T-helper 2 cell (primary cell): ENCODE data around the gene HIVEP2.

ENCODE experiments used
- DNase-seq, 5 experiments: peaks; one replicate each; pipeline versions ENCODE4 v3.0.0 to v3.0.0-alpha.2; 2012 to 2022

HIVEP2 gene

DNA sequence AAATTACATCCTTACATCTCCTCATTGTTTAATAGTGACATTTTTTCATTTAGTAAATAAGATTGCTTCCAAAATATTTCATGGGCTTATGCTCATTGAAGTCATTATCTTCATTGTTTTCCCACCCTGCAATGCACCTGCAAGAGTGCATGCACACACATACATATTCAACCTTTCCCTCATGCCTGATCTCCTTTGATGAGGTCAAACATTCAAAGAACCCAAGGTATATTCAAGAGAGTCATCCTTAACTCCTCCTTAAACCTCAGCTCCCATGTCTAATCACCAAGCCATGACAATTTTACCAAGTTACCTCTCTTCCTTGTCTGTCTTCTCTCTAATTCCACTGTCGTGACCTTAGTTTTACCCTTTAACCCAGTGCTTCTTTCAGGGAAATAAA, 56.5 kb downstream of the HIVEP2 start:
- no peak for DNase-seq

DNA sequence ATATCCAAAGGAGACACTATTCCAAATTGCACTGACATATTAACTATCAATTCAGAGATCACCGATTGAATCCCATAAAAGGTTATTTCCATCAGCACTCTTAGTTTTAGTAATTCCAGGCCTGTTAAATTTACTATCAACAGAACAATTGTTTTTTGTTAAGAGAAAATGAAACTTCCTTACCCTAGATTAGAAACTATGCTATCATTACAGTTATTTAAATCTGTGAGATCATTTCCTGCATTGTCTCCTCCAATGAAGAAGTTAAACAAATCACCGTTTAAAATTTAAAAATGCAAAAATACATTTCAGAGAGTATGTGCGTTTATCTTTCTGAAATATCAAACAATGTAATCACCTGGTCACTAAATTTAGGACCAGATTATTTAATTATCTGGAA, 57.5 kb downstream of the HIVEP2 start:
- peak in 1 of 5 experiments; percentile 48 for DNase-seq

DNA sequence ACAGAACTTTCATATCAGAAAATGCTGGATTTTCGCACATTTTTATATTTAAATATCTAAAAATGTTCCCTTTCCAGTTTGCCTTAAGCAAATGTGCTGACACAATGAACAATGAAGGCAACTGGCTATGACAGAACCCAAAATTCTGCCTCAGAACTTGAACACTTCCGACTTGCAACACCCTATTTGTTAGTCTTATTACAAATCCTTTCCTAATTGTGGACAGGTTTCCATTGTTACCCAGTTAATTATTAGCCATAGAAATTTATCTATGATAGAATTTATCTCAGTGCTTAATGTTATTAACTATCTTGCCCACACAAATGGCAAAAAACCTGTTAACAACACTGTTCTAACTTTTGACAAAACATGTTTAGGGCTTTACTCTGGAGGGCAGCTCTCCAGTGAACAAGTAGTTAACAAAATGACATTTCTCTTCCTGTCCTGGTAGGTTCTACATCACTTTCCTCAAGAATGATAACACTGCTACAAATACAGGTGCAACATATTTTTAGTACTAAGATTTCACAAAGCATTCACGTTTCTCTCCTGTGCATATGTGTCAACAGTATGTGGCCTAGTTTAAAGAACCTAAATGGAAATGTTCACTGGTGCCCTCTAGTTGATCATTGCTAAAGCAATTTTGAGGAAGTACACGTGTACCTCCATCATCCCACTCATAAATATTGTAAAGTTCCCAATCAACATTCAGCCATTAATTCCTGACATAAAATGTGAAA, 58.4 kb downstream of the HIVEP2 start:
- peak in 2 of 5 experiments; percentile 38 to 77 for DNase-seq

DNA sequence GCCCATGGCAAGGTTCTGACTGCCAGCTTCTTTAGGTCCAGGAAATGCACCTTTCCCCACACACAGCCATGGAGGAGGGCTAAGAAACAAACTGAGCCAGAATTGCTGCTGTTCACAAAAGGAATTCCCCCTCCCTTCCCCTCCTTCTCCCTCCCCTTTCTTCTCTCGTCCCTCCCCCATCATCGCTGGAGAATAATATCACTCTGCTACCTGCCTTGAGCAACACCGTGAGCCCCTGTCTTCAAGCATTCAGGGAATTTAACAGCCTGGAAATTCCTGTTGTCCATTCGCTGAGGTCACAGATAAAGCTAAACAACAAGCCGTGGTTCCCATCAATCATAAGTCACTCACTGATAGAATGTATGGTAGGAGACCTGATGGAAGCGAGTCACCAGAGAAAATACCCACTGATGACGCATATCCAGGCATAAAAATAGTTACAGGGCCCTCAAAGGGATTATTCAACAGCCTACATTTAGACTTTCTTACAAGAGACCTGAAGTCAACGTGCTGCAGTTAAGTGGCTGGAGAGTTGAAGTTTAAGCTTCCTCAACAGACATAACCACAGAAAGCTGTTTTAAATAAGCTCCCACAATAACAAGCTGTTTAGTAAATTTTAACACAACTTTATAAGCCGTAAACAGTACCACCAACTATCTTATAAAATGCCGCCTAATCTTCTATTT, 59.7 kb downstream of the HIVEP2 start:
- peak in 4 of 5 experiments; percentile 14 to 90 (median 54) for DNase-seq

DNA sequence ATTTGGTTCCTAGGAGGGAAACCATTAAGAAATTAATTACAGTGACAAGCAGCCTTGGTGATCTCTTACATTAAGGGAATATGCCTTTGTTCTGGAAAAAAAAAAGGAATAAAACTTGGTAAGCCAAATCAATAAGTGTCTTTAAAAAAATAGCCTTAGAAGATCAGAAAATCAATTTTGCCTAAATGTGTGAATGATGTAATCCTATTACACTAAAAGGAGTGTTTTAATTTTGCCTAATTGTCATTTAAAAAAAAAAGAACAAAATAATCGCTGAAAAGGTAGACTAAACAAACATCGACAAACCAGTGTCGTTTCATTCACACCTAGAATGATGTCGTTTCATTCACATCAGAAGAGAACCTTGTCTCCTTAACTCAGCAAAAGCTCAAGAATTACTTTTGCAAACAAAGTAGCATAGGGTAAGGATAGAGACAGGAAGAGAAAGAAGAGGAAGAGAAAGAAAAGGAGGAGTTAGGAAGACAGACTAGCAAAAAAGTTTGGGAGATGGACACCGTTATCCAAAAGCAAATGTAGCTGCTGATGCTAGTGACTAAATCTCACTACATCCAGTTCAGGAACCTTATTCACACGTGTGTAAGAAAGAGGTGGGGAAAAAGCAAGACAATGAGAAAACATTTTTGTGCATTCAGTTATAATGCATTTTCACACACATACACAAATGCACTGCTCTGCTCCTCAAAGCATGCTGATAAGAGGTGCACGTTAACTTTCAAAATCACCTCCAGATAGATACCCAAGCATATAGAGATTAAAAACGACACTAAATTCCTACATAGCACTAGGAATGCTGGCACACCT, 60.6 kb downstream of the HIVEP2 start:
- DNase-seq: no peak

DNA sequence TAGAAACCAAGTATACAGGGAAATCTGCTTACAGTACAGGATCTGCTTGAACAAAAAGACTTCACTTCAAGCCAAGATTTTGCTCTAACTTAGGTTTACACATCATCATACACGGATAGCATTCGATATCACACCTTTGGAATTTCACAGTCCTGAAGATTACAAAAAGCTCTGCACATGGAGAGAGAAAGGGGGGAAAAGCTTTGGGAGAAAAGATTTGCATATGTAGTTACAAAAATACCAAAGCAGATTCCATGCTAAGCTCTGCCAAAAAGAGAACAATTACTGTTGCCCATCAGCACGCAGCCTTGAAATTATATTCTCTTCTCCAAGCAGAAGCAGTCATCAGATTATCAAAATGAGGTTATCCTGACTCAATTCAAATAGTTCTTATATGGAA, 62.0 kb downstream of the HIVEP2 start:
- no peak for DNase-seq

DNA sequence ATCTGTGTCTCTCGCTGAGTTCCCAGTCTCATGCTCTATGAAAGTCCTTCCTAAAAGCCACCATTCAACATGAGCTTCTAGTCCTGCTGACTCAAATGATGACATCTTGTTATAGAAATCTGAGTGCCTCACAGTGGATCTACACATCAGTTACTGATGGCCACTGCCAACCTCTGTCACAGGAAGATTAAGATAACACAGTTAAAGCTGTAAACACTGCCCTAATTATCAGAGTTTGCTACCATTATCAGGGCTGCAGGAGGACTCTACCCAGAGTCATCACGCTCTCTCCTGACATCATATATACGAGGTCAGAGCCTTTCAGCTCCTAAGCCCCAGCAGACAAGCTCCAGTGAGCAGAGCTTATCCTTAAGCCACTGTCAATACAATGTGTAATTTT, 63.2 kb downstream of the HIVEP2 start:
- DNase-seq: peak in 1 of 5 experiments; percentile 64

DNA sequence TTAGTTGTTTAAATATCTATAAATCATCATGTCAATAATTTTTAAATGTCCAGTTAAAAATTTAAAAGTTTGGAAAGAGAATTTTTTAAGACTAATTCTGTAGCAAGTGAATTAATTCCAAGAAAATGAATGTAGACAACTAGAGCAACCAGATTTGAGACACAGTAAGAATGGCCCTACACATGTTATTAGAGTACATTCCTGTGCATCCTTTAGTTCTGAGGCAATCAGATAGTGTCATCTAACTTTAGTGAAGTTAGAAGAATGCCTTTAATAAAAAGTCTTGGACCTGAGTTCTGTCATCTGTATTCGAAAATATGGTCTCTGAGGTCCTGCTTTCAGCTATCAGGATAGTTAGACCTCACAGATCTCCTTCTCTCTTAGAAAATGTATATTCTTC, 63.7 kb downstream of the HIVEP2 start:
- no peak for DNase-seq

GRCh38 chr6:142880201-142880600, 64.8 kb downstream of the HIVEP2 start:
- DNase-seq: no peak

GRCh38 chr6:142879527-142879926, 65.4 kb downstream of the HIVEP2 start:
- DNase-seq: no peak

DNA sequence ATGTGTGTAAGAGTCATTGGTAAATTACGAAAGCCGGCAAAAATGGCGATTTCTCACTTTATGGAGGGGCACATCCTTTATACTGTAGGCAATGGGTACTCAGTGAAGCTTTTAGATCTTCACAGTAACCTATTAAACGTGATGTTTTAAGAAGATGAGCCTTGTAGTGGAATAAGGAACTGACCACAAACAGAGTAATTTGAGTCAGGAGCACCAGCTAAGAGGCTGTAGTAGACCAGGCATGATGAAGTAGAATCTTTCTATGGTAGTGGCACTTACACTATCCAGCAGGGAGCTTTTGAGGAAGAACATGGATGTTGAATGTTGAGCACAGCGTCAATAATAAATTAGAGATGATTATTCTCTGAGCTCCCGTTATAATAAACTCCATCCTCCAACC, 65.9 kb downstream of the HIVEP2 start:
- no peak for DNase-seq

DNA sequence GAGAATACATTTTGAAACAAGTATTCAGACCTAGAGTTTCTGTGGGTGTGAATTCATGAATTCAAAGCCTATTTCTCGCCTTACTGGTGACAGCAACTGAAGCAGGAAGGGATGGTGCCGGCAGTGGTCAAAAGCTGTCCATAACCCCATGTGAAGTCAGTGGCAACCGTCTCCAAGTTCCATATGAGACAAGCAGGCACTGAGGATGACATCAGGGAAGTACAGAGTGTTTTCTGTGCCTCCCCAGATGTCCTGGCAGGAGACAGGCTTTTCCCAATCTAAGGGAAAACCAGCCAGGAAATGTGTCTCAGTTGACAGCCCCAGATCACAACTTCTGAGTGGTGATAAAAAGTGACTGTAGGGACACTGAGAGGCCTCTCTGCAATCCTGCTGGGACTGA, 66.6 kb downstream of the HIVEP2 start:
- DNase-seq: no peak

GRCh38 chr6:142874676-142875075, 70.3 kb downstream of the HIVEP2 start:
- DNase-seq: no peak

- DNase-seq: no peak
These were observed 72.6 kb downstream of the HIVEP2 start for GRCh38 chr6:142872376-142872775.

GRCh38 chr6:142871910-142872331, 73.1 kb downstream of the HIVEP2 start:
- peak in 4 of 5 experiments; percentile 38 to 89 (median 55) for DNase-seq

DNA sequence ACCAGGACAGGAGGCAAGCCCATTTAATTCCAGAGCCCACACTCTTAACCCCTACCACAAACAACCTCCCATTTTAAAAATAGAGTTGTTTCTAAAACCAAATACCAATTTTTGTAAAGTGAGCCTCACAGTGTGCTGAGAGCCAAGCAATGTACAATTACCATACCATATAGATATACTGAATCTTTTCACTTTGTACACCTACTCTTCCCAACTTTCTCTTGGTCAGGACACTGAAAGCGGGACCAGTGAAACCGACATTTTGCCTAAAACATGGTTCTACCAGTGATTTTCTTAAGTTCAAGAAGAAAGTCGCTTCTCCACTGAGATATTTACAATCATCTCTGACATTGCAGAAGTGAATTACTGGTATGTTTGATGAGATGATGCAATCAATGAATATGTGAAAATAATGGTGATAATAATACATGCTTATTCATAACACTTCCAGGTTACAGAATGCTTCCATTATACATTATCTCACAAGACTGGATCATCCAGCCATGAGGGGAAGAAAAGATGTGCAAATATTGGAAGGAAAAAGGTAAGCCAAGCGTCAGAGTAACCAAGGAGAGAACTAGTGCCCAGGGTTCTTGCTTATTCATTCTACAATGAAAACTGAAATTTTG, 74.1 kb downstream of the HIVEP2 start:
- no peak for DNase-seq

GRCh38 chr6:142868917-142869316, 76.1 kb downstream of the HIVEP2 start:
- DNase-seq: no peak

- DNase-seq: no peak
These were observed 76.8 kb downstream of the HIVEP2 start for GRCh38 chr6:142867988-142868812.

DNA sequence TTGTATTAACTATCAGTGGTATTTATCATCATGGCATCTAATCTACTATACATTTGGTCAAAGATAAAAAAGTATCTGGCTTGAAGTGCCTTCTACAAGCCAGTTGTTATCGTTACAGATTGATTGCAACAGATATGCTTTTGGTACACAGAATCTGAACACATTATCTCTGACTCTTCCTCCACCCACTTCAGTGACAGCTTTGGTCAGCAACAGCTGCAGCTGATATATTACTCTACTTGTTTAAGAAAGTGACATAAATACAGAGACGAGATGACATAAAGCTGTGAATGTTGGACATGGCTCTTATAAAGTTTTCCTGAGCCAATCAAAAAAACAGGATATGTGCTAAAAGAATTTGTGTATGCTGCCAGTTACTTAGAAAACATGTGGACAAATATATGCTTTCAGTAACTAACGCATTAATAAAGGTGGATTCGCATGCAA, 77.6 kb downstream of the HIVEP2 start:
- DNase-seq: peak in 1 of 5 experiments; percentile 67

- no peak for DNase-seq
These were observed 81.0 kb downstream of the HIVEP2 start for GRCh38 chr6:142863981-142864380.

DNA sequence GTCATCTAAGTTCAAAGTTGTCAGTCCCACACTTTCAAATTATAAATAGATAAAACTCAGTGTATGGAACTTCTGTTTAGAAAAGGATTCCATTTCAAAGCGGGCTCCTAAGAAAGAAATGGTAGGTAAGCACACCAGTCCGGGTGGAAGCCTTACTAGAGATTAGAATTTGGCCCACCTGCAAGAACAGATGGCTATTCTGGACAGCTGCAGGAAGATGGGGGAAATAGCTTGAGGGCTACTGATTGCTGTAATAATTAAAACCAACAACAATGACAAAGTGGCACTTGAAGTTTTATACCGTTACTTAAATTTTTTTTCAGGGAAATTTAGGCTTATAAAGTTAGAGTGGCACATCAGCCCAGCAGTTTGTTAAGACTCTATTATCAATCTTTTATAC, 83.3 kb downstream of the HIVEP2 start:
- no peak for DNase-seq

GRCh38 chr6:142860498-142860897, 84.5 kb downstream of the HIVEP2 start:
- no peak for DNase-seq
